Measurements from ENCODE around the gene DMRT2. TPM values are rescaled to one million over a fixed set of nuclear protein-coding genes. Genes with fewer than 3 reads are reported as not detected.

The DMRT2 gene
- total RNA-seq, 4 donors from 2014 or later, result 0.45 TPM; not detected in 3

GRCh38 chr9:1098551-1098950 lies 48.4 kb downstream of the DMRT2 start:
- no peaks in the 10 kb centered on the region for H3K36me3 ChIP-seq
- no peak overlapping the region for H3K27ac ChIP-seq
- no peaks in the 10 kb centered on the region for H3K4me1 ChIP-seq
- no peak overlapping the region for H3K4me3 ChIP-seq (replicated peaks in 1 of 3)
- DNase-seq, result no peak
- intact Hi-C loops (cut with DNase I), result no loop called here
- no peak for TF ChIP-seq POLR2A (IDR thresholded peaks at IDR 0.05)
- TF ChIP-seq, protein P1, sequence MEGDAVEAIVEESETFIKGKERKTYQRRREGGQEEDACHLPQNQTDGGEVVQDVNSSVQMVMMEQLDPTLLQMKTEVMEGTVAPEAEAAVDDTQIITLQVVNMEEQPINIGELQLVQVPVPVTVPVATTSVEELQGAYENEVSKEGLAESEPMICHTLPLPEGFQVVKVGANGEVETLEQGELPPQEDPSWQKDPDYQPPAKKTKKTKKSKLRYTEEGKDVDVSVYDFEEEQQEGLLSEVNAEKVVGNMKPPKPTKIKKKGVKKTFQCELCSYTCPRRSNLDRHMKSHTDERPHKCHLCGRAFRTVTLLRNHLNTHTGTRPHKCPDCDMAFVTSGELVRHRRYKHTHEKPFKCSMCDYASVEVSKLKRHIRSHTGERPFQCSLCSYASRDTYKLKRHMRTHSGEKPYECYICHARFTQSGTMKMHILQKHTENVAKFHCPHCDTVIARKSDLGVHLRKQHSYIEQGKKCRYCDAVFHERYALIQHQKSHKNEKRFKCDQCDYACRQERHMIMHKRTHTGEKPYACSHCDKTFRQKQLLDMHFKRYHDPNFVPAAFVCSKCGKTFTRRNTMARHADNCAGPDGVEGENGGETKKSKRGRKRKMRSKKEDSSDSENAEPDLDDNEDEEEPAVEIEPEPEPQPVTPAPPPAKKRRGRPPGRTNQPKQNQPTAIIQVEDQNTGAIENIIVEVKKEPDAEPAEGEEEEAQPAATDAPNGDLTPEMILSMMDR (IDR thresholded peaks at IDR 0.05), result no peak
- H3K9me3 ChIP-seq, result no peaks in the 10 kb centered on the region
- no peaks in the 10 kb centered on the region for H3K27me3 ChIP-seq

DNA sequence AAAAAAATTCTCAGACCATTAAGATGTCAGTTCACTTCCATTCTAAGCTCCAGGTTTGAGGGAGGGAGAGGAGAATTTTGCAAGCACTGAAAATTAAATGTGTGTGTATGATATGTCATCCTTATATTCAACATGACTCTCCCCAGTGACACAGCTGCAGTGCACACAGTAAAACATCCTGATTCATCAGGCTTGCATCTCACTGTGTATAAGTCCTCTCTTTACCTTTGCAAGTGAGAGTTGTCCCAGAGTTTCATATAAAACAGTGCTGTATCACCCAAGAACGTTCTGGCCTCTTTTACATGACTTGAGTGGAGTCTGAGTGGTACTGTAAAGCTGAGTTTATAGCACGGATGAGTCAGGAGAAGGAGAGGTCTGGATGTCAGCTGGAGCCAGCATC lies 50.0 kb downstream of the DMRT2 start:
- intact Hi-C loops (cut with DNase I), result no loop called here
- no peak overlapping the region for H3K27ac ChIP-seq
- H3K4me3 ChIP-seq (replicated peaks in 1 of 3), result no peak overlapping the region
- no peak for DNase-seq
- TF ChIP-seq, protein P1 (IDR thresholded peaks at IDR 0.05), result no peak
- no peak for TF ChIP-seq POLR2A (IDR thresholded peaks at IDR 0.05)
- no peaks in the 10 kb centered on the region for H3K36me3 ChIP-seq
- H3K4me1 ChIP-seq, result no peaks in the 10 kb centered on the region
- H3K27me3 ChIP-seq, result no peaks in the 10 kb centered on the region
- 71% methylated on average over 2 of the region's 2 CpGs for WGBS, 2 donors
- no peaks in the 10 kb centered on the region for H3K9me3 ChIP-seq

GRCh38 chr9:1100945-1101344 lies 50.8 kb downstream of the DMRT2 start:
- H3K4me1 ChIP-seq, result no peaks in the 10 kb centered on the region
- no peaks in the 10 kb centered on the region for H3K36me3 ChIP-seq
- intact Hi-C loops (cut with DNase I), result no loop called here
- DNase-seq, result peak; percentile 45 to 50
- no peak for TF ChIP-seq POLR2A (IDR thresholded peaks at IDR 0.05)
- TF ChIP-seq, protein P1 (IDR thresholded peaks at IDR 0.05), result peak in 4 of 6 experiments; percentile 36 to 72 (median 62)
- H3K27me3 ChIP-seq, result no peaks in the 10 kb centered on the region
- H3K9me3 ChIP-seq, result no peaks in the 10 kb centered on the region
- WGBS, 2 donors, result 20 to 25% methylated on average over 10 of the region's 10 CpGs
- no peak overlapping the region for H3K27ac ChIP-seq
- no peak overlapping the region for H3K4me3 ChIP-seq (replicated peaks in 1 of 3)

DNA sequence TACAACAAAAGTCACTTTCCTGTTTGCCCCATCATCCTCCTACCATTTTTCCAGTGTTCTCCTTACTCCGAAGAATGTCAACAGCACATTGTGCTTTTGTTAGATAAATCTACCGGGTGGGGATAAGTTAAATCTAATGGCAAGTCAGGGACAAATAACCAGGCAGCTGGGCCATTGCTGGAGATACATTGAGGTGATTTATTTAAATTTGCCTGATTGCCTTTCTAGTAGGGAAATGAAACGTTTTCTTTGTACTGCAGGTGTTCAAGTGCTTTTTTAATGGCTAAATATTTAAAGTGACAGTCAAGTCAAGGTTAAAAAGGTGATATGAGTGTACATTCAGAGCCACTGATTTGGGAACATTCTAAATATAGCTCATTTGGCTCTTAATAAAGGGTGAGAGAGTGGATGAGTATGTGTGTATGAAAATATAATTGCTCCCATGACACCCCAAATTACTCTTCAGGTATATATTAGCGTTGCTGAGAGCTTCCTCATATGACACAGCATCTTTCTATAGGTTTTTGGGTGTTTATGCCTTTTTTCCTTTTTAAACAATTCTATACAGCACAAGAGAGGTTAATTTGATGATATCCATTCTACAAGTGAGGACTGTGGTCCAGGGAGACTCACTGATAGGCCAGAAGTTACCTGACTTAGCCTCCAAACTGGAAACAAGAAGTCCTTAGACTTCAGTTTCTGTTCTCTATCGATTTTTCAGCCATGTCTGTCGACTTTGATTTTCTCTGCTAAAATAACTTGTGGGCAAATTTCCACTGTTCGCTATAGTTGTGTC lies 51.9 kb downstream of the DMRT2 start:
- Histone ChIP-seq H3K36me3 (no peaks in the 10 kb centered on the region), H3K4me3 (replicated peaks in 1 of 3) (no peak overlapping the region), H3K4me1 (no peaks in the 10 kb centered on the region), H3K27ac (no peak overlapping the region), H3K27me3 (no peaks in the 10 kb centered on the region), H3K9me3 (no peaks in the 10 kb centered on the region)
- 61 to 62% methylated on average over 7 of the region's 7 CpGs for WGBS, 2 donors
- TF ChIP-seq POLR2A (IDR thresholded peaks at IDR 0.05), result no peak
- TF ChIP-seq, protein P1 (IDR thresholded peaks at IDR 0.05), result no peak
- intact Hi-C loops (cut with DNase I), result no loop called here
- DNase-seq, result no peak

DNA sequence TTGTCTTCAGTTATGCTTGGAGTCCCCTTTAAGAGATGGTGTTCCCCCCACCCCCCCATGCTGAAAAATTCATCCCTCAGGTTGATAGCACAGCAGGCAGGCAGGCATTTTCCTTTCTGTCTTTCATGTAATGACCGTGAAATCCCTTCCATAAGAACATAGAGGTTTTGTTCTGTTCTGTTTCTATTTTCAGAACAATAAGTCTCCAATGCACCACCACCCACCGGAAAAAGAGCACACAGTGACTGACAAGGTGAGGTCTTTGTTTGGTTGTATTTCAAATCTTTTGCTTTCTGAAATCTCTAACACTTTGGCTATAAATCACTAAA lies 52.4 kb downstream of the DMRT2 start:
- no peak for DNase-seq
- no peaks in the 10 kb centered on the region for H3K36me3 ChIP-seq
- intact Hi-C loops (cut with DNase I), result no loop called here
- 45 to 55% methylated on average over 2 of the region's 2 CpGs for WGBS, 2 donors
- H3K27me3 ChIP-seq, result no peaks in the 10 kb centered on the region
- H3K4me1 ChIP-seq, result no peaks in the 10 kb centered on the region
- H3K27ac ChIP-seq, result no peak overlapping the region
- H3K9me3 ChIP-seq, result no peaks in the 10 kb centered on the region
- TF ChIP-seq, protein P1 (IDR thresholded peaks at IDR 0.05), result no peak
- TF ChIP-seq POLR2A (IDR thresholded peaks at IDR 0.05), result no peak
- no peak overlapping the region for H3K4me3 ChIP-seq (replicated peaks in 1 of 3)

Small RNAs within 50 kb of the gene (small RNA-seq; reads per million reads assigned to genes)
- not detected for gene RNU6-1073P

Other genes starting within 250 kb of the DMRT2 start
- 1 to 10 TPM in 1 of 4 donors, under 1 TPM in 2, not detected in 1; 0.33 to 2.0 (median 0.94) TPM for gene DMRT1, start 208.7 kb upstream of the DMRT2 start, total RNA-seq
- gene DMRT3, start 73.7 kb upstream of the DMRT2 start, total RNA-seq, result 10 to 100 TPM in 1 of 4 donors, 1 to 10 TPM in 3; 2.5 to 26.1 (median 7.3) TPM

Data from thyroid gland (tissue), 4 donors.